HG03575 (cell line): ENCODE measurements around the gene ADRA1B.

Experiments
- ATAC-seq: cut with Tn5 transposase; IDR thresholded peaks from one replicate; pipeline ENCODE4 v1.9.1; 2021; ENCODE audit not compliant: unreplicated experiment, insufficient number of reproducible peaks, low FRiP score; ENCODE audit errors: extremely low read depth

The ADRA1B gene

GRCh38 chr5:159916841-159917761, 819 bp downstream of the ADRA1B start:
- ATAC-seq: no peak

GRCh38 chr5:159917994-159918393, 1.7 kb downstream of the ADRA1B start:
- ATAC-seq: no peak

GRCh38 chr5:159921721-159922120, 5.4 kb downstream of the ADRA1B start:
- ATAC-seq: no peak

- ATAC-seq: no peak
Observed at GRCh38 chr5:159923008-159923407, 6.7 kb downstream of the ADRA1B start.

- ATAC-seq: no peak
Observed at GRCh38 chr5:159928122-159928909, 12.0 kb downstream of the ADRA1B start.

GRCh38 chr5:159929176-159929575, 12.9 kb downstream of the ADRA1B start:
- no peak for ATAC-seq

GRCh38 chr5:159933531-159934485, 17.5 kb downstream of the ADRA1B start:
- no peak for ATAC-seq

- ATAC-seq: no peak
Observed at GRCh38 chr5:159935946-159936345, 19.7 kb downstream of the ADRA1B start.

- ATAC-seq: no peak
Observed at GRCh38 chr5:159936686-159937329, 20.5 kb downstream of the ADRA1B start.

- no peak for ATAC-seq
Observed at GRCh38 chr5:159937580-159937979, 21.3 kb downstream of the ADRA1B start.

GRCh38 chr5:159943326-159943725, 27.0 kb downstream of the ADRA1B start:
- ATAC-seq: no peak

GRCh38 chr5:159944056-159944600, 27.8 kb downstream of the ADRA1B start:
- no peak for ATAC-seq

GRCh38 chr5:159945359-159945758, 29.1 kb downstream of the ADRA1B start:
- no peak for ATAC-seq

- ATAC-seq: no peak
Observed at GRCh38 chr5:159947708-159948358, 31.6 kb downstream of the ADRA1B start.

- no peak for ATAC-seq
Observed at GRCh38 chr5:159951387-159951786, 35.1 kb downstream of the ADRA1B start.

- no peak for ATAC-seq
Observed at GRCh38 chr5:159951834-159952233, 35.6 kb downstream of the ADRA1B start.

- no peak for ATAC-seq
Observed at GRCh38 chr5:159953609-159954008, 37.3 kb downstream of the ADRA1B start.
